HepG2 (cell line): ENCODE data around the gene POMT1. TPM values are rescaled to one million over a fixed set of nuclear protein-coding genes. Genes with fewer than 3 reads are reported as not detected.

Experiments
- CC2D1A ChIP-seq: sonication (generic); formaldehyde crosslinking; IDR thresholded peaks from 2 replicates; pipeline ENCODE4 v1.8.1; 2023; ENCODE audit warnings: mild to moderate bottlenecking, missing genetic modification reagents
- CERS6 ChIP-seq: sonication (generic); formaldehyde crosslinking; IDR thresholded peaks from 2 replicates; pipeline ENCODE4 v1.5.0; 2020; ENCODE audit warnings: missing genetic modification reagents
- FOXA1 ChIP-seq, 2 experiments: fragments of 450-650 bp in 1 of 2; sonication (generic) in 1 of 2; formaldehyde crosslinking in 1 of 2; IDR thresholded peaks; 2 replicates each; pipeline versions ENCODE4 v1.4.0 to v1.6.1; 2016 to 2020; ENCODE audit warnings: missing genetic modification reagents in 1 of 2
- MAF1 ChIP-seq: sonication (generic); formaldehyde crosslinking; IDR thresholded peaks from 2 replicates; pipeline ENCODE4 v1.5.0; 2020; ENCODE audit warnings: missing genetic modification reagents, borderline replicate concordance
- MAFK ChIP-seq, 2 experiments: IDR thresholded peaks in 1 of 2; conservative IDR thresholded peaks in 1 of 2; 2 replicates each; pipeline ENCODE4 v1.6.1; 2011; ENCODE audit warnings: improper control_type of control experiment in 2 of 2, low read length in 2 of 2
- PCBP2 ChIP-seq: fragments of 200-400 bp; formaldehyde crosslinking; optimal IDR thresholded peaks from 2 replicates; pipeline ENCODE3; 2018; ENCODE audit warnings: low read length, low read depth; ENCODE audit not compliant: poor library complexity, severe bottlenecking
- SOX6 ChIP-seq, 2 experiments: fragments of 450-650 bp in 1 of 2; sonication (generic) in 1 of 2; formaldehyde crosslinking in 1 of 2; IDR thresholded peaks; 2 replicates each; pipeline versions ENCODE4 v1.4.0 to v1.6.1; 2017 to 2020; ENCODE audit warnings: antibody characterized with exemption in 1 of 2, mild to moderate bottlenecking in 1 of 2, missing genetic modification reagents in 1 of 2
- SRSF9 ChIP-seq: fragments of 200-400 bp; formaldehyde crosslinking; IDR thresholded peaks from 2 replicates; pipeline ENCODE4 v1.6.1; 2018; ENCODE audit warnings: borderline replicate concordance, mild to moderate bottlenecking, low read depth, low read length; ENCODE audit not compliant: insufficient read depth, poor library complexity, severe bottlenecking
- ZNF142 ChIP-seq: sonication (generic); formaldehyde crosslinking; IDR thresholded peaks from 2 replicates; pipeline ENCODE4 v1.4.0; 2020; ENCODE audit warnings: missing genetic modification reagents
- ZNF280B ChIP-seq: sonication (generic); formaldehyde crosslinking; IDR thresholded peaks from 2 replicates; pipeline ENCODE4 v1.5.0; 2020; ENCODE audit warnings: missing genetic modification reagents, mild to moderate bottlenecking, borderline replicate concordance
- ZNF530 ChIP-seq: sonication (generic); formaldehyde crosslinking; IDR thresholded peaks from 2 replicates; pipeline ENCODE4 v1.5.0; 2020; ENCODE audit warnings: low read depth, mild to moderate bottlenecking, missing genetic modification reagents
- ZNF660 ChIP-seq: sonication (generic); formaldehyde crosslinking; IDR thresholded peaks from 2 replicates; pipeline ENCODE4 v1.5.1; 2020; ENCODE audit warnings: mild to moderate bottlenecking, low read depth, missing genetic modification reagents, borderline replicate concordance
- ZNF670 ChIP-seq: sonication (generic); formaldehyde crosslinking; IDR thresholded peaks from 2 replicates; pipeline ENCODE4 v1.8.0; 2022; ENCODE audit warnings: mild to moderate bottlenecking, missing genetic modification reagents, borderline replicate concordance
- polyA plus RNA-seq, 8 experiments: library from polyadenylated mRNA; depleted of rRNA in 3 of 8; stranded (reverse) in 7 of 8; unstranded in 1 of 8; fragments of >200 nt; fragmentation: Illumina TruSeq in 4 of 8; extraction: Trizol in 4 of 8; gene quantifications; 2 replicates each; pipeline versions ENCODE4 v1.2.1 to v1.2.3, GENCODE V29; 2011 to 2016; ENCODE audit warnings: low read depth in 4 of 8, missing spikeins in 1 of 8, mixed read lengths in 1 of 8; ENCODE audit not compliant: insufficient read depth in 1 of 8
- total RNA-seq, 5 experiments: library from RNA; depleted of rRNA; stranded (reverse); fragments of >200 nt; fragmentation: Illumina TruSeq; extraction: Trizol; gene quantifications; 2 replicates each; pipeline ENCODE4 v1.2.3, GENCODE V29; 2016; ENCODE audit warnings: low read depth in 1 of 5
- TF ChIP-seq, protein P1 (sequence below): IDR thresholded peaks from 2 replicates; pipeline ENCODE4 v1.6.1; 2016; ENCODE audit warnings: missing compliant biosample characterization, missing genetic modification reagents, borderline replicate concordance
- TF ChIP-seq, protein P2 (sequence below): sonication (generic); IDR thresholded peaks from 2 replicates; pipeline ENCODE4 v1.6.1; 2016; ENCODE audit warnings: low read depth, borderline replicate concordance

Gene POMT1
- total and polyA plus RNA-seq, 2 of the 13 experiments (the other 11 are each of a cell fraction or from before 2014, with no cell fraction given): 21.6 to 22.7 TPM

DNA sequence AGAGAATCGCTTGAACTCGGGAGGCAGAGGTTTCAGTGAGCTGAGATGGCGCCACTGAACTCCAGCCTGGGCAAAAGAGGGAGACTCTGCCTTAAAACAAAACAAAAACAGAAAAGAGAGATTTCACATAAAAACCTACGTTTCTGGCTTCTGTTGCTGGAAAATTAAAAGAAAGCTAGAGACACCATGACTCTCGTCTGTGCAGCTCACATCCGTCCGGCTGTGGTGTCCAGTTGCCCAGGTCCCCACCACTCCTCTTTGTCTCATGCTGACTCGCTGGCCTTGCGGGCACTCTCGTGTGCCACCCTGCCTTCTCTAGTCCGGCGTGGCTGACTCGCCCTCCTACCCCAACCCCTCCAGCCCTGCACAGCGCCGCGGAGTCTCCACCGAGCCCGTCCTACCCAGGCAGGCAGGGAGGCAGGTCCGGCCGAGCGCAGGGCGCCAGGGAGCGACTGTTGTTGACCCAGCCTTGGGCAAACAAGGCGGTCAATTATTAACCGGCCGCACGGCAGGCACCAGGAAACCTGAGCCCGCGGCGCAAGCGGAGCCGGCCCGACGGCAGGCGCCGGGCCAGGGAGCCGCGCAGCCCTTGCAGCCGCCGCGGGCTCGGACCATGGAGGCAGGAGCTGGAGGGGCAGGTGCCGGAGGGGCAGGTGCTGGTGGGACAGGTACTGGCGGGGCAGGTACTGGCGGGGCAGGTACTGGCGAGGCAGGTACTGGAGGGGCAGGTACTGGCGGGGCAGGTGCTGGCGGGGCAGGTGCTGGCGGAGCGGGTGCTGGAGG lies 42.5 kb downstream of the POMT1 start, which contains the start of gene PRRT1B (continued):
- TF ChIP-seq ZNF142 (CRISPR knock-in tag) (no peak), CERS6 (CRISPR knock-in tag) (no peak), ZNF670 (CRISPR knock-in tag) (0 out of 2 replicates have a peak, but pooled peaks have one; percentile 66), SOX6 (IDR thresholded peaks at IDR 0.05) (no peak), SOX6 (CRISPR knock-in tag; IDR thresholded peaks at IDR 0.05) (peak; percentile 81), SRSF9 (no peak), ZNF280B (CRISPR knock-in tag) (no peak), ZNF530 (CRISPR knock-in tag) (no peak), MAFK (conservative IDR thresholded peaks at IDR 0.05 in 1 of 2, IDR thresholded peaks at IDR 0.05 in 1 of 2; ENCODE audit: low read length in 2 of 2) (no peak), PCBP2 (no peak), CC2D1A (CRISPR knock-in tag) (no peak), ZNF660 (CRISPR knock-in tag) (no peak), MAF1 (CRISPR knock-in tag) (no peak), FOXA1 (IDR thresholded peaks at IDR 0.05) (peak; percentile 81), FOXA1 (CRISPR knock-in tag; IDR thresholded peaks at IDR 0.05) (peak; percentile 100)
- TF ChIP-seq, protein P1, sequence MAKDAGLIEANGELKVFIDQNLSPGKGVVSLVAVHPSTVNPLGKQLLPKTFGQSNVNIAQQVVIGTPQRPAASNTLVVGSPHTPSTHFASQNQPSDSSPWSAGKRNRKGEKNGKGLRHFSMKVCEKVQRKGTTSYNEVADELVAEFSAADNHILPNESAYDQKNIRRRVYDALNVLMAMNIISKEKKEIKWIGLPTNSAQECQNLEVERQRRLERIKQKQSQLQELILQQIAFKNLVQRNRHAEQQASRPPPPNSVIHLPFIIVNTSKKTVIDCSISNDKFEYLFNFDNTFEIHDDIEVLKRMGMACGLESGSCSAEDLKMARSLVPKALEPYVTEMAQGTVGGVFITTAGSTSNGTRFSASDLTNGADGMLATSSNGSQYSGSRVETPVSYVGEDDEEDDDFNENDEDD (CRISPR knock-in tag): peak; percentile 39; the same call in 1 of the 2 replicates
- TF ChIP-seq, protein P2, sequence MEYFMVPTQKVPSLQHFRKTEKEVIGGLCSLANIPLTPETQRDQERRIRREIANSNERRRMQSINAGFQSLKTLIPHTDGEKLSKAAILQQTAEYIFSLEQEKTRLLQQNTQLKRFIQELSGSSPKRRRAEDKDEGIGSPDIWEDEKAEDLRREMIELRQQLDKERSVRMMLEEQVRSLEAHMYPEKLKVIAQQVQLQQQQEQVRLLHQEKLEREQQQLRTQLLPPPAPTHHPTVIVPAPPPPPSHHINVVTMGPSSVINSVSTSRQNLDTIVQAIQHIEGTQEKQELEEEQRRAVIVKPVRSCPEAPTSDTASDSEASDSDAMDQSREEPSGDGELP: peak; percentile 46; the same call in 1 of the 2 replicates
